GM12874 (cell line): ENCODE measurements around the gene TPO.

Source experiments
- TF ChIP-seq, protein P1 (sequence below): IDR thresholded peaks from 2 replicates; pipeline ENCODE4 v1.5.1; 2011; ENCODE audit warnings: low read depth, mild to moderate bottlenecking, control low read depth, low read length, moderate library complexity; ENCODE audit not compliant: insufficient read depth

TPO gene

DNA sequence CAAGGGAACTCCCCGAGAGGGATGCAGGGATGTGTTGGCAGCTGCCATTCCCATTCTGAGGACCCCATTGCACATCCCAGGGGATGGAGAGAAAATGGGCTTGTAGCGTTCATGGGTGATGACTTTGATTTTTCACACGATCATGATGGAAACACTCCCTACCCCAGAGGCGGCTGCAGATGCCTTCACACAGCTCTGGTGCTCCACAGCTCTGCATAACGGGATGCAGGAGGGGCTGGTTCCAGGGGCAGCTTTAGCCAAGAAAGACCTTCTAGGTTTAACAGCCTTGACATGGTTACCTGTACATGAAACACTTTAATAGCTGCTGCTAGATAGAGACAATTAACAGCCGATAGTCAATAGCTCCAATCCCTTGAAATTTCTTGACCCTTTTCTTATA is 88.7 kb downstream of the TPO start:
- TF ChIP-seq, protein P1, sequence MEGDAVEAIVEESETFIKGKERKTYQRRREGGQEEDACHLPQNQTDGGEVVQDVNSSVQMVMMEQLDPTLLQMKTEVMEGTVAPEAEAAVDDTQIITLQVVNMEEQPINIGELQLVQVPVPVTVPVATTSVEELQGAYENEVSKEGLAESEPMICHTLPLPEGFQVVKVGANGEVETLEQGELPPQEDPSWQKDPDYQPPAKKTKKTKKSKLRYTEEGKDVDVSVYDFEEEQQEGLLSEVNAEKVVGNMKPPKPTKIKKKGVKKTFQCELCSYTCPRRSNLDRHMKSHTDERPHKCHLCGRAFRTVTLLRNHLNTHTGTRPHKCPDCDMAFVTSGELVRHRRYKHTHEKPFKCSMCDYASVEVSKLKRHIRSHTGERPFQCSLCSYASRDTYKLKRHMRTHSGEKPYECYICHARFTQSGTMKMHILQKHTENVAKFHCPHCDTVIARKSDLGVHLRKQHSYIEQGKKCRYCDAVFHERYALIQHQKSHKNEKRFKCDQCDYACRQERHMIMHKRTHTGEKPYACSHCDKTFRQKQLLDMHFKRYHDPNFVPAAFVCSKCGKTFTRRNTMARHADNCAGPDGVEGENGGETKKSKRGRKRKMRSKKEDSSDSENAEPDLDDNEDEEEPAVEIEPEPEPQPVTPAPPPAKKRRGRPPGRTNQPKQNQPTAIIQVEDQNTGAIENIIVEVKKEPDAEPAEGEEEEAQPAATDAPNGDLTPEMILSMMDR: no peak

DNA sequence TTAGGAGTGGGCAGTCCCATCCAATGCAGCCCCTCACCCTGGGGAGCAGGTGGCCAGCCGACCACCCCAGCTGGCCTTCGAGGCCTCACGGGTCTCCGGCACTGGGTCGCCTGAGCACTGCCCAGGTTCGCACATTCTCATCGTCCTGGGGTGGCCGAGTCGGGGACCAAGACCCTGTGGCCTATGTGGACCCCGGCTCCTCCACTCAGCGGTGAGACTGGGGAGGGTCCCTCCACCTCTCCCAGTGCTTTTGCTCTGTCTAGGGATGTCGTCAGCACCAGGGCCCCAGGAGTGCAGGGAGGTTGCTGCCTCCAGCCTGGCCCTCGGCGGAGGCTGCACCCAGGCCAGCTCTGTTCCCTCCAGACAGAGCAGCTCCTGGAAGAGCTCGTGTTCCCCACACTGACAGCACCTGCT is 89.6 kb downstream of the TPO start:
- TF ChIP-seq, protein P1: no peak

DNA sequence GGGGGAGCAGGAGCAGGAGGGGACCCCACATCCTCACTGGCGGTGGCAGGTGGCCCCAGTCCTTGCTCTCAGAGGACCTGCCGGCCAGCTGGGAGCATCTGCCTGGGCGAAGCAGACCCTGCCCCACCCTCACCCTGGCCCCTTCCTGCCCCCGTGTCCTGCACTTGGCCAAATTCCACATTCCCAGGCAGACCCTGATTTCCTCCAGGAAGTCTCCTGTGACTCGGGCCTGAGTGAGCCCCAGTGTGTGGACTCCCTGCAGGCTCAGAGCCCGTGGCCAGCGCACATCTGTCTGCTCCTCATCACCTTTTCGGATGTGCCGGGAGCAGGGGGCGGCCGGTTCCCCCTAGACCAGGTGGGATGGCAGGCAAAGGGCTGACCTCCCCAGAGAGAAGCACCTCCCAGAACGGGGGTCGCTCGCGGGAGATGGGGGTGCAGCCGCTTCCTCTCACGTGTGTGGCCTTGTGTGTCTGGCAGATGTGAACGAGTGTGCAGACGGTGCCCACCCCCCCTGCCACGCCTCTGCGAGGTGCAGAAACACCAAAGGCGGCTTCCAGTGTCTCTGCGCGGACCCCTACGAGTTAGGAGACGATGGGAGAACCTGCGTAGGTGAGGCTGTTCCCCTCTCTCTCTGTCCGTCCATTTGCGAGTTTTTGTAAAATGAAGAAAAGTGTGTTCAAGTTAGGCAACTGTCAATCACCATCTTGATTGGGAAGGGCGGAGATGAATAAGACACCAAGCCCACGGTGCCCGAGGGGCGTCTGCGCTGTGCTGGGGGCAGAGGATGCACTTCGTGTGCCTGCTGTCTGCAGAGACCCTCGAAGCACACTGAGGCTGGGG is 90.4 kb downstream of the TPO start:
- TF ChIP-seq, protein P1: no peak

DNA sequence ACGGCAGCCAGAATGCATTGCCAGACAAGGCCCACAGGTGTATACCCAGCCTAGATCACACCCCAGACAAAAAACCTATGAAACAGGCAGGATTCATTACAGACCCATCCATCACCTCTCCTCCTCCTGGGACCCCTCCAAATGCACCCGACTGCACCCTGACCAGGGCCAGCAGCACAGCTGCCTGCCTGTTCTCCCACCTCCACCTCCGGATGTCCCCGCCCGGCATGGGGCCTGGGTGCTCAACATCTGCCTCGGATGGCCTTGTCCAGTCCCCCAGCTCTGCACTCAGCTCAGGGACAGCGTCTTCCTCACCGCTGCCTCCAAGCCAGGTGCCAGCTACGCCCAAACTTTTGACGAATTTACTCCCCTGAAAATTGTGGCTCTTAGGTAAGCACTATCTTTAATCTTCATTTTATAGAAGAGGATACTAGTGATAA is 91.1 kb downstream of the TPO start:
- TF ChIP-seq, protein P1: no peak

DNA sequence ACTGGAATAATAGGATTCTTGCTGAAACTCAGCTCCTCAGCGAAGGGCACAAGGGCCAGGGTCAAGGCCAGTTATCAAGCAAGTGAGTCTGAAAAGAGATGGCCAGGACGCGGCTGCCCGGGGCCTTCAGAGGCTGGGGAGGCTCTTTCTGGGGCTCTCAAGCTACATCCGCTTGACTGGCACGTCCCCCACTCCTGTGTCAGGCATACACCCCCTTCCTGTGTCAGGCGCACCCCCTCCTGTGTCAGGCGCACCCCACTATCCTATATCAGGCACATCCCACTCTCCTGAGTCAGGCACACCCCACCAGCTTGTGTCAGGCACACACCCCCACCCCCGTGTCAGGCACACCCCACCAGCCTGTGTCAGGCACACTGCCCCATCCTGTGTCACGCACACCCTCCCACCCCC is 91.8 kb downstream of the TPO start:
- TF ChIP-seq, protein P1: no peak

DNA sequence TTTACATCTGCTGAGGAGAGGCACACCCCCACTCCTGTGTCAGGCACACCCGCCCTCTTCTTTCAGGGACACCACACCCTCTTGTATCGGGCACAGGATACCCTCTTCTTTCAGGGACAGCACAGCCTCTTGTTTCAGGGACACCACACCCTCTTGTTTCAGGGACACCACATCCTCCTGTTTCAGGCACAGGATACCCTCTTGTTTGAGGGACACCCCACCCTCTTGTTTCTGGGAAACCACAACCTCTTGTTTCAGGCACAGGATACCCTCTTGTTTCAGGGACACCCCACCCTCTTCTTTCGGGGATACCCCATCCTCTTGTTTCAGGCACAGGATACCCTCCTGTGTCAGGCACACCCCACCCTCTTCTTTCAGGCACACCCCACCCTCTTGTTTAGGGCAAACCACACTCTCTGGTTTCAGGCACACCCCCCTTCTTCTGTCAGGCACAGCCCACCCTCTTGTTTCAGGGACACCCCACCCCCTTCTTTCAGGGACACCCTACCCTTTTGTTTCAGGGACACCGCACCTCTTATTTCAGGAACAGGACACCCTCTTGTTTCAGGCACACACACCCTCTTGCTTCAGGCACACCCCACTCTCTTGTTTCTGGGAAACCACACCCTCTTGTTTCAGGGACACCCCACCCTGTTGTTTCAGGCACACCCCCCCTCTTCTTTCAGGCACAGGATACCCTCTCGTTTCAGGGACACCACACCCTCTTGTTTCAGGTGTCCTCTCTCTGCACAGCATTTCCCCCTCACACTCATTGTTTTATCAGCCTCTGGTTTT is 96.2 kb downstream of the TPO start:
- TF ChIP-seq, protein P1: no peak

DNA sequence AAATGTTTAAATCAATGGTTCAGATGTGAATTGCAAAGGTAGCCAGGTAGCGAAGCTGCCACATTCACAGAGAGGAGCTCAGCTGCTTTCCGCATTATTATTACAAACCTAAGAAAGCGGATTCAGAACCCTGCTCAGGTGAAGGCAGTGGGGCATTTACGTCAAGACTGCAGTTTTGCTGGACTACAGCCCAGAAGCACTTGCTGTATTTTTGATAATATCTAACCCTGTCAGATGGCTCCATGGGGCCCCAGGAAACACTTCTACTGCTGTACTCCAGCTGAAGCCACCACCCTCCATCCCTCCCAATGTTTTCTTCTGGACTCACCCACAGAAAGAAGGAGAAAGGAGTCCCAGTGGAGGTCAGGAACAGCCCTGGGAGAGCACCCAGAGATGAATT is 96.9 kb downstream of the TPO start:
- TF ChIP-seq, protein P1: no peak
